ENCODE measurements around the gene CCN5. TPM values are rescaled to one million over a fixed set of nuclear protein-coding genes. Genes with fewer than 3 reads are reported as not detected.

The CCN5 gene
- total RNA-seq, 4 donors from 2014 or later: 5.8 to 32.2 (median 11.2) TPM

- H3K27ac ChIP-seq: no peak overlapping the region
- H3K36me3 ChIP-seq: no peaks in the 10 kb centered on the region
- no peak overlapping the region for H3K4me3 ChIP-seq
- peaks cover 0 to 15% (median 4%) of the 10 kb centered on the region in 4 donors for H3K4me1 ChIP-seq
- TF ChIP-seq POLR2A (IDR thresholded peaks at IDR 0.05): no peak
- no peak for TF ChIP-seq CTCF (IDR thresholded peaks at IDR 0.05)
- H3K27me3 ChIP-seq: no peaks in the 10 kb centered on the region
- H3K9me3 ChIP-seq: no peaks in the 10 kb centered on the region
- no peak for DNase-seq
These were observed 27.3 kb downstream of the CCN5 start for GRCh38 chr20:44742304-44743079.

GRCh38 chr20:44743080-44743701, 28.0 kb downstream of the CCN5 start:
- Histone ChIP-seq H3K36me3 (no peaks in the 10 kb centered on the region), H3K4me1 (peaks cover 0 to 17% (median 4%) of the 10 kb centered on the region in 4 donors), H3K4me3 (no peak overlapping the region), H3K27ac (no peak overlapping the region), H3K27me3 (no peaks in the 10 kb centered on the region), H3K9me3 (no peaks in the 10 kb centered on the region)
- DNase-seq: no peak
- no peak for TF ChIP-seq POLR2A (IDR thresholded peaks at IDR 0.05)
- no peak for TF ChIP-seq CTCF (IDR thresholded peaks at IDR 0.05)

DNA sequence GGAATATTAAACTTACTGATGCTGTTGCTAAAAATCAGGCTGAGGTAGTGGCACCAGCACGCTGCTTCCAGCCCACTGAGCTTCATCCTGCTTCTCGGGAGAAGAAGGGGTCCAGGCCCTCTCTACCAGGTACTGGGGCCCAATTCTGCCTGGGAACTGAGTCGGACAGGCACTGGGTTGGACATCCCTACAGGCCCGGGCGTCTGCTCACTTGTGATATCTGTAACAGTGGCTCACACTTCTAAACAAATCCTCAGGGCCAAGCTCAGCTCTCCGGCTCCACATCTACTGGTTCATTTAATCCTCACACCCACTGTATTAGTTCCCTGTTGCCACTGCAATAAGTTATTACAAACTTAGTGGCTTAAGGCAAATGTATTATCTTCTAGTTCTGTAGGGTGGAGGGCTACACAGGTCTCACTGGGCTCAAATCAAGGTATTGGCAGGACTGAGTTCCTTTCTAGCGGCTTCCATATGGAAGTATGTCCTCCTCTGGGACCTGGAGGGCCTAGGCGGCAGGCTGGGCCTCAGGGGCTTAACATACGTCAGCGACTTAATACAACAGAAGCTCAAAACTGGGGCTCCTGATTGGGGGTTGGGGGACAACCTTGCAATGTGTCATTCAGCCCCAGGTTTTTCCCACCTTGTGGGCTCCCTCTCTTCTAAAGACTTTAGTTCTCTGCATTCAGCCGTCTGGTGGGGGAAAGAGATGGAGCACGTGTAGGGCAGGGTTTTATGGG, 28.9 kb downstream of the CCN5 start:
- peaks cover 0 to 17% (median 4%) of the 10 kb centered on the region in 4 donors for H3K4me1 ChIP-seq
- H3K36me3 ChIP-seq: no peaks in the 10 kb centered on the region
- H3K27ac ChIP-seq: no peak overlapping the region
- H3K9me3 ChIP-seq: no peaks in the 10 kb centered on the region
- TF ChIP-seq CTCF (IDR thresholded peaks at IDR 0.05): no peak
- no peak for TF ChIP-seq POLR2A (IDR thresholded peaks at IDR 0.05)
- no peak for DNase-seq
- no peak overlapping the region for H3K4me3 ChIP-seq
- H3K27me3 ChIP-seq: no peaks in the 10 kb centered on the region

- Histone ChIP-seq H3K4me1 (peaks cover 0 to 17% (median 4%) of the 10 kb centered on the region in 4 donors), H3K36me3 (no peaks in the 10 kb centered on the region), H3K4me3 (peak overlapping the region in 3 of 4 donors; percentile 53 to 58 (median 53)), H3K9me3 (no peaks in the 10 kb centered on the region), H3K27me3 (no peaks in the 10 kb centered on the region), H3K27ac (no peak overlapping the region)
- TF ChIP-seq CTCF (IDR thresholded peaks at IDR 0.05): no peak
- TF ChIP-seq POLR2A (IDR thresholded peaks at IDR 0.05): no peak
- DNase-seq: no peak
These were observed 30.0 kb downstream of the CCN5 start for GRCh38 chr20:44745122-44745597.

DNA sequence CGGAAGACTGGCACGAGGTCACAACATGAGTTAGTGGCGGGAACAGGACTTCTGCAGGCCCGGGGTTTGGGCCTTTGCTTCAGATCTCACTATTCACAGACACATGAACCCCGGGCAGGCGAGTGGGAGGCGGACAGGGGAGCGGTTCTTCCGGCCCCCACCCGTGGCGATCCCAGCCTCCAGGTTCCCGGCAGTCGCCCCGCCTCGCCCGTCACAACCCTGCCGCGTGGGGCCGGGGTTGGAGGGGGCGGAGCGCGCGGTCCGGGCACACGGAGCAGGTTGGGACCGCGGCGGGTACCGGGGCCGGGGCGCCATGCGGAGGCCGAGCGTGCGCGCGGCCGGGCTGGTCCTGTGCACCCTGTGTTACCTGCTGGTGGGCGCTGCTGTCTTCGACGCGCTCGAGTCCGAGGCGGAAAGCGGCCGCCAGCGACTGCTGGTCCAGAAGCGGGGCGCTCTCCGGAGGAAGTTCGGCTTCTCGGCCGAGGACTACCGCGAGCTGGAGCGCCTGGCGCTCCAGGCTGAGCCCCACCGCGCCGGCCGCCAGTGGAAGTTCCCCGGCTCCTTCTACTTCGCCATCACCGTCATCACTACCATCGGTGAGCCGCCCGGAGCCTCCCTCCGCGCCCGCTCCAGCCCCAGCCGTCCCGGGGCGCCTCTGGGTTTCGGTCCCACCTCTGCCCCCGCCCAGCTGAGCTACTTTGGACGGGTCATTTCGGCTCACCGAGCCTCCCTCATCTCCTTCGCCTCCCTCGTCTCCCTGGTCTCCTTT, 30.6 kb downstream of the CCN5 start, which contains the start of gene KCNK15:
TSS of gene KCNK15 (plus strand) at position 268 of the 769 bp plus-strand sequence. CDS start at position 314, 46 bp downstream.
- Histone ChIP-seq H3K27me3 (no peaks in the 10 kb centered on the region), H3K27ac (peak within 1 kb of the TSS in 1 of 4 donors; percentile 25), H3K36me3 (no peaks in the 10 kb centered on the region)

More for the DNA sequence above, 30.6 kb downstream of the CCN5 start, which contains the start of gene KCNK15:
- peak in 1 of 3 donors; percentile 66 for DNase-seq
- no peak for TF ChIP-seq CTCF (IDR thresholded peaks at IDR 0.05)
- TF ChIP-seq POLR2A (IDR thresholded peaks at IDR 0.05): no peak
- H3K9me3 ChIP-seq: no peaks in the 10 kb centered on the region
- H3K4me1 ChIP-seq: peaks cover 0 to 17% (median 4%) of the 10 kb centered on the region in 4 donors
- peak within 1 kb of the TSS; percentile 38 to 58 (median 53) for H3K4me3 ChIP-seq
